Measurements from ENCODE around the gene IL36G.

GRCh38 chr2:113002677-113003076 lies 24.9 kb downstream of the IL36G start:
- TF ChIP-seq POLR2A (IDR thresholded peaks at IDR 0.05; ENCODE audit: low read depth, low read length) (no peak), POLR2AphosphoS5 (IDR thresholded peaks at IDR 0.05; ENCODE audit: low read depth, low read length) (no peak), TAF1 (IDR thresholded peaks at IDR 0.05; ENCODE audit: low read depth, low read length) (no peak)
